ENCODE results near the gene WNT5B.

DNA sequence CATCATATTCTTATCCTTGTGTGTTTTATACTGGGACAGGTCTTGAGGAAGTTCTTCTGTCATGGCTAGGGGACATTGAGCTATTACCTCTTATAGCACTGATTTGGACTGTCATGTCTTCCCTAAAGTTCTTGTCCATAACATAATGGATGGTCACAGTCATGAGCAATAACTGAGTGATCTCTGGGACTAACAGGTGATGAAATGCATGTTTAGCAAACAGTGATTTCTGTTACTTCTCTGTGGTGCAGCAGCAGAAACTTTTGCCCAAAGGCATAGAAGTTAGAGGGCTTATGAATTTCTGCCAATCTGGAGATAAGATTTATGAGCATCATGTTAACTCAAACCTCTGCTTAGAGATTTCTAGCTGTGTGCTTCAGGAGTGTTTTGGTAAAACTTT lies 67.8 kb downstream of the WNT5B start:
- TF ChIP-seq, protein P1, sequence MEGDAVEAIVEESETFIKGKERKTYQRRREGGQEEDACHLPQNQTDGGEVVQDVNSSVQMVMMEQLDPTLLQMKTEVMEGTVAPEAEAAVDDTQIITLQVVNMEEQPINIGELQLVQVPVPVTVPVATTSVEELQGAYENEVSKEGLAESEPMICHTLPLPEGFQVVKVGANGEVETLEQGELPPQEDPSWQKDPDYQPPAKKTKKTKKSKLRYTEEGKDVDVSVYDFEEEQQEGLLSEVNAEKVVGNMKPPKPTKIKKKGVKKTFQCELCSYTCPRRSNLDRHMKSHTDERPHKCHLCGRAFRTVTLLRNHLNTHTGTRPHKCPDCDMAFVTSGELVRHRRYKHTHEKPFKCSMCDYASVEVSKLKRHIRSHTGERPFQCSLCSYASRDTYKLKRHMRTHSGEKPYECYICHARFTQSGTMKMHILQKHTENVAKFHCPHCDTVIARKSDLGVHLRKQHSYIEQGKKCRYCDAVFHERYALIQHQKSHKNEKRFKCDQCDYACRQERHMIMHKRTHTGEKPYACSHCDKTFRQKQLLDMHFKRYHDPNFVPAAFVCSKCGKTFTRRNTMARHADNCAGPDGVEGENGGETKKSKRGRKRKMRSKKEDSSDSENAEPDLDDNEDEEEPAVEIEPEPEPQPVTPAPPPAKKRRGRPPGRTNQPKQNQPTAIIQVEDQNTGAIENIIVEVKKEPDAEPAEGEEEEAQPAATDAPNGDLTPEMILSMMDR (optimal IDR thresholded peaks at IDR 0.05 in 1 of 3, IDR thresholded peaks at IDR 0.05 in 1 of 3, conservative IDR thresholded peaks at IDR 0.05 in 1 of 3; ENCODE audit: extremely low read depth in 1 of 3, insufficient read depth in 2 of 3, low read length in 3 of 3), result no peak
- TF ChIP-seq EZH2 (IDR thresholded peaks at IDR 0.05; ENCODE audit: low read length), result no peak

Data from keratinocyte (primary cell).